ENCODE data around the gene KRT77. TPM values are rescaled to one million over a fixed set of nuclear protein-coding genes. Genes with fewer than 3 reads are reported as not detected.

Gene KRT77
- total RNA-seq, 1 experiment from 2014 or later: not detected

GRCh38 chr12:52692254-52692653 lies 11.1 kb downstream of the KRT77 start:
- peak; percentile 6 for DNase-seq (ENCODE audit: low read depth)

- no peak for DNase-seq (ENCODE audit: low read depth)
Measured at GRCh38 chr12:52691841-52692150, 11.5 kb downstream of the KRT77 start.

- DNase-seq (ENCODE audit: low read depth): no peak
Measured at GRCh38 chr12:52691076-52691840, 12.1 kb downstream of the KRT77 start.

GRCh38 chr12:52690351-52691075 lies 12.8 kb downstream of the KRT77 start:
- DNase-seq (ENCODE audit: low read depth): no peak

- DNase-seq (ENCODE audit: low read depth): no peak
Measured at GRCh38 chr12:52689936-52690335, 13.4 kb downstream of the KRT77 start.

GRCh38 chr12:52689239-52689638 lies 14.1 kb downstream of the KRT77 start:
- no peak for DNase-seq (ENCODE audit: low read depth)

- DNase-seq (ENCODE audit: low read depth): no peak
Measured at GRCh38 chr12:52688481-52688880, 14.8 kb downstream of the KRT77 start.

- DNase-seq (ENCODE audit: low read depth): no peak
Measured at GRCh38 chr12:52687497-52688385, 15.6 kb downstream of the KRT77 start.

- DNase-seq (ENCODE audit: low read depth): no peak
Measured at GRCh38 chr12:52686756-52687487, 16.4 kb downstream of the KRT77 start.

- no peak for DNase-seq (ENCODE audit: low read depth)
Measured at GRCh38 chr12:52686063-52686462, 17.3 kb downstream of the KRT77 start.

GRCh38 chr12:52685406-52685890 lies 17.9 kb downstream of the KRT77 start:
- DNase-seq (ENCODE audit: low read depth): no peak

- no peak for DNase-seq (ENCODE audit: low read depth)
Measured at GRCh38 chr12:52684431-52684830, 18.9 kb downstream of the KRT77 start.

GRCh38 chr12:52683575-52684300 lies 19.6 kb downstream of the KRT77 start:
- DNase-seq (ENCODE audit: low read depth): no peak

- no peak for DNase-seq (ENCODE audit: low read depth)
Measured at GRCh38 chr12:52682938-52683574, 20.3 kb downstream of the KRT77 start.

GRCh38 chr12:52682381-52682660 lies 21.0 kb downstream of the KRT77 start:
- no peak for DNase-seq (ENCODE audit: low read depth)

- DNase-seq (ENCODE audit: low read depth): no peak
Measured at GRCh38 chr12:52681526-52682380, 21.6 kb downstream of the KRT77 start.

- no peak for DNase-seq (ENCODE audit: low read depth)
Measured at GRCh38 chr12:52680363-52680762, 23.0 kb downstream of the KRT77 start, which contains the start of gene KRT1. Gene KRT1 (minus strand): TSS chr12:52680407. CDS start chr12:52680348, 59 bp downstream.

GRCh38 chr12:52679875-52680274 lies 23.4 kb downstream of the KRT77 start:
- DNase-seq (ENCODE audit: low read depth): no peak

GRCh38 chr12:52677671-52678070 lies 25.7 kb downstream of the KRT77 start:
- no peak for DNase-seq (ENCODE audit: low read depth)

- no peak for DNase-seq (ENCODE audit: low read depth)
Measured at GRCh38 chr12:52677126-52677525, 26.2 kb downstream of the KRT77 start.
